Measurements from ENCODE around the gene ZBTB24. TPM values are rescaled to one million over a fixed set of nuclear protein-coding genes. Genes with fewer than 3 reads are reported as not detected.

The ZBTB24 gene
- total and polyA plus RNA-seq, 5 donors = 2.2 to 4.2 (median 3.4) TPM

DNA sequence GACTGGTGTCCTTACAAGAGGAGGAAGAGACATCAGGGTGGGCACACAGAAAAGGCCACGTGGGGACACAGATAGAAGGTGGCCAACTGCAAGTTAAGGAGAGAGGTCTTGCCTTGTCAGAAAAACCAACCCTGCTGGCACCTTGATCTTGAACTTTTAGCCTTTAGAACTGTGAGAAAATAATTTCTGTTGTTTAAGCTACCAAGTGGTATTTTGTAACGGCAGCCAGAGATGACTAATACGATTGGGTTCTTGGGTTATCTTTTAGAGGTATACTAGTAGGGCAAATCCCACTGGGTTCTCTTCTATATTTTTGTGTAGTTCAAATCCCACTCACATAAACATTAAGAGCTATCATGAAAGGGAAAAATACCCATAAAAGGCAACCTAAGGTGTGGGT lies 31.9 kb upstream of the ZBTB24 start:
- DNase-seq = no peak
- H3K9me3 ChIP-seq (ENCODE audit: control insufficient read depth, low read length) = no peaks in the 10 kb centered on the region
- peaks cover 3% of the 10 kb centered on the region for H3K4me1 ChIP-seq (ENCODE audit: control insufficient read depth, insufficient read depth, low read length)
- intact Hi-C loops (cut with DNase I) = no loop called here
- WGBS = 89% methylated on average over 3 of the region's 3 CpGs
- H3K27me3 ChIP-seq (ENCODE audit: control insufficient read depth, insufficient read depth) = no peaks in the 10 kb centered on the region
- no peak overlapping the region for H3K4me3 ChIP-seq (ENCODE audit: low read length)
- H3K27ac ChIP-seq (ENCODE audit: low read length) = no peak overlapping the region
- no peak for ATAC-seq

DNA sequence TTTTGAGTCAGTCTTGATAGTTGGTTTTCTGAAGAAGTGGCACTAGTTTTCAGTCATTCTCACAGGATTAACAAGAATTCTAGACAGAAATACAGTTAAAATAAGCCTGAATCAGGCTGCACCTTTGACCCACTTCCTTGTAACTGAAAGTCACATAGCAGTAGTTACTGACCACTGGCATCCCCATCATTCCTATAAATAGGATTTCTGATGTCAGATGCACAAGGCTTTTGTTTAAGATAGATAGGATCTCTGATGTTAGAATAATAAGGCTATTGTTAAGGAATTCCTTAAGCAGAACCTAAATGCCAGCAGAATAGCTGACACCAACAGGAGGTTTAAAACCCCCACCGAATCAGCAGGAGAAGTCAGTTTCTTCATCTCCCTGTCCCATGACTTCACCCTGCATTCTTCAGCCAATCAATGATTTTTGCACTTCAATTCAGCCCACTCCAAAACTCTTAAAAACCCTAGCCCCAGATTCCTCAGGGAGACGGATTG lies 30.6 kb upstream of the ZBTB24 start:
- ATAC-seq (peak in 1 of 2 donors; percentile 84), DNase-seq (no peak)
- Histone ChIP-seq H3K27ac (ENCODE audit: low read length) (peak overlapping the region; percentile 56), H3K4me3 (ENCODE audit: low read length) (no peak overlapping the region), H3K4me1 (ENCODE audit: control insufficient read depth, insufficient read depth, low read length) (peaks cover 3% of the 10 kb centered on the region), H3K9me3 (ENCODE audit: control insufficient read depth, low read length) (no peaks in the 10 kb centered on the region), H3K27me3 (ENCODE audit: control insufficient read depth, insufficient read depth) (no peaks in the 10 kb centered on the region)
- 54% methylated on average over 2 of the region's 2 CpGs for WGBS
- intact Hi-C loops (cut with DNase I) = no loop called here

DNA sequence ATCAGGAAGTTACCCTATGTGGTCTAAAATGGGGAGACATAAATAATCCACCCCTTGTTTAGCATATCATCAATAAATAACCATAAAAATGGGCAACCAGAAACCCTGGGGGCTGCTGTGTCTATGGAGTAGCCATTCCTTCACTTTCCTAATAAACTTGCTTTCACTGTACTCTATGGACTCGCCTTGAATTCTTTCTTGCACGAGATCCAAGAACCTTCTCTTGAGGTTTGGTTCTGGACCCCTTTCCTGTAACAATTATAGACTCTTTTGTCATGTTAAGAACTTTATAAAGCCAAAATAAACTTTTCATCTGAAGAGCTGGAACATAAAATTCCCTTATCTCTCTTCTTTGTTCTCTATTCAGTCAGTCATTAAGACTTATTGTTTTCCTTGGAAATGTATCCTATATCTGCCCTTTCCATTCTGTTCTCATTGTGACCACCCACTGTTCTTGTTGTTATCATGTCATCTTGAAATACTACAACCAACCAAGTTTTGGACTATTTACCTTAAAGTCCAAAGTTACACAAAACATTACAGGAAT lies 29.3 kb upstream of the ZBTB24 start:
- 47% methylated on average over 2 of the region's 2 CpGs for WGBS
- intact Hi-C loops (cut with DNase I) = no loop called here
- peak; percentile 79 to 88 for ATAC-seq
- Histone ChIP-seq H3K4me3 (ENCODE audit: low read length) (no peak overlapping the region), H3K27me3 (ENCODE audit: control insufficient read depth, insufficient read depth) (no peaks in the 10 kb centered on the region), H3K4me1 (ENCODE audit: control insufficient read depth, insufficient read depth, low read length) (peaks cover 3% of the 10 kb centered on the region), H3K9me3 (ENCODE audit: control insufficient read depth, low read length) (no peaks in the 10 kb centered on the region), H3K27ac (ENCODE audit: low read length) (no peak overlapping the region)
- no peak for DNase-seq

DNA sequence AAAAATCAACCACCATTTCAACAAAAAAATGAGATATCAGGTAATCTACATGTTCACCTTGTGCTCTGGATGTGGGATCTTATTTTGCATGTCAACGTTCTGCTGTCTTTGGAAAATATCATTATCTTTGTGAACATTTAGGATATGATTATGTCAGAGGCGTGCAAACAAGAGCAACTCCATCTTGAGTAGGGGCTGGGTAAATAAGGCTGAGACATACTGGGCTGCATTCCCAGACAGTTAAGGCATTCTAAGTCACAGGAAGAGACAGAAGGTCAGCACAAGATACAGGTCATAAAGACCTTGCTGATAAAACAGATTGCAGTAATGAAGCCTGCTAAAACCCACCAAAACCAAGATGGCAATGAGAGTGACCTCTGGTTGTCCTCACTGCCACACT lies 28.8 kb upstream of the ZBTB24 start:
- Histone ChIP-seq H3K27me3 (ENCODE audit: control insufficient read depth, insufficient read depth) (no peaks in the 10 kb centered on the region), H3K4me1 (ENCODE audit: control insufficient read depth, insufficient read depth, low read length) (peaks cover 3% of the 10 kb centered on the region), H3K4me3 (ENCODE audit: low read length) (no peak overlapping the region), H3K27ac (ENCODE audit: low read length) (no peak overlapping the region), H3K9me3 (ENCODE audit: control insufficient read depth, low read length) (no peaks in the 10 kb centered on the region)
- intact Hi-C loops (cut with DNase I) = no loop called here
- ATAC-seq (no peak), DNase-seq (no peak)
- 54% methylated on average over 2 of the region's 2 CpGs for WGBS

DNA sequence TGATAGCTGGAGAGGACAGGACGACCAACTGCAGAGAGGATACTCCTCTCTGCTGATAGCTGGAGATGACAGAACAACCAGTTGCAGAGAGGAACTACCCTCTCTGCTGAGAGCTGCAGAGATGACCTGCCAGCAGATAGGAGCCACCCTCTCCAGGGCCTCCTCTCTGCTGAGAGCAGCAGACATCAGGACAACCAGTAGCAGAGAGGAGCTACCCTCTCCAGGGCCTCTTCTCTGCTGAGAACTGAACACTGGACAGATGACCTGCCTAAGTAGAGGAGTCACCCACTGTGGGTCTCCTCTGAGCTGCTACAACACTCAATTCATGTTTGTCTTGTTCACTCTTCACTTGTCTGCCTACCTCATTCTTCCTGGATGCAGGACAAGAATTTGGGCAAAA lies 27.3 kb upstream of the ZBTB24 start:
- Histone ChIP-seq H3K9me3 (ENCODE audit: control insufficient read depth, low read length) (no peaks in the 10 kb centered on the region), H3K4me1 (ENCODE audit: control insufficient read depth, insufficient read depth, low read length) (peaks cover 3% of the 10 kb centered on the region), H3K4me3 (ENCODE audit: low read length) (no peak overlapping the region), H3K27ac (ENCODE audit: low read length) (no peak overlapping the region), H3K27me3 (ENCODE audit: control insufficient read depth, insufficient read depth) (no peaks in the 10 kb centered on the region)
- intact Hi-C loops (cut with DNase I) = no loop called here
- 65% methylated on average over 1 of the region's 1 CpG for WGBS
- no peak for ATAC-seq
- DNase-seq = no peak

DNA sequence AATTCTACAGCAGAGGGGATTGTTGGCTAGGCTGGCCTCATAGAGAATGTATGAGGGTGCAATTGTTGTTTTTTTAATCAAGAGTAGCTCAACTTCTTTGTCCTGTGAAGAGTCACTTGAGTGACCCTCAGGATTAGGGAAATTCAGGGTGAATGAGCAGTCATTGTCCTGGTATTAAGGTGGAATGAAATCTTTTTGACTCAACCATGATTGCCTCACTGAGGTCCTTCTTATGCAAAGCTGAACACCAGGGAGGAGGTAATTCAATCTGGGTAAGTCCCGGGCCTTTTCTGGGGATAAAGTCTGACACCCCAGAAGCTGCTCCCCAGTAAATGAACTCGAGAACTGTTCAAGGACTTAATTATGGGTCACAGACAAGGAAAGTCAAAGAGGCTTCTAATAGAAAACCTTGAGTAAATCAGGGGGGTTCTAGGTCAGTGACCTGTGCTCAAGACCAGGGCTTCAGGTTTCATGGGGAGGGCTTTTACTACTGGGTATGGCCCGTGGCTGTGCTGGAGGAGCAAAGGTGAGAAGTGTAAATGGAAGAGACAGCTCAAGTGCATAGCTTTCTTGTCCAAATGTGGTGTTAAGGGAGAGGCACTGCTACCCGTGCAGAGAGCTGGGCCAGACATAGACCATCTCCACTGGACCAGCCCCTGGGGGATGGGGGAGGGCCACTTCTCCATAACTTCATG lies 25.3 kb upstream of the ZBTB24 start:
- Histone ChIP-seq H3K4me1 (ENCODE audit: control insufficient read depth, insufficient read depth, low read length) (no peaks in the 10 kb centered on the region), H3K9me3 (ENCODE audit: control insufficient read depth, low read length) (no peaks in the 10 kb centered on the region), H3K27ac (ENCODE audit: low read length) (no peak overlapping the region), H3K27me3 (ENCODE audit: control insufficient read depth, insufficient read depth) (no peaks in the 10 kb centered on the region), H3K4me3 (ENCODE audit: low read length) (no peak overlapping the region)
- ATAC-seq = no peak
- 78% methylated on average over 4 of the region's 4 CpGs for WGBS
- DNase-seq = no peak
- intact Hi-C loops (cut with DNase I) = no loop called here

DNA sequence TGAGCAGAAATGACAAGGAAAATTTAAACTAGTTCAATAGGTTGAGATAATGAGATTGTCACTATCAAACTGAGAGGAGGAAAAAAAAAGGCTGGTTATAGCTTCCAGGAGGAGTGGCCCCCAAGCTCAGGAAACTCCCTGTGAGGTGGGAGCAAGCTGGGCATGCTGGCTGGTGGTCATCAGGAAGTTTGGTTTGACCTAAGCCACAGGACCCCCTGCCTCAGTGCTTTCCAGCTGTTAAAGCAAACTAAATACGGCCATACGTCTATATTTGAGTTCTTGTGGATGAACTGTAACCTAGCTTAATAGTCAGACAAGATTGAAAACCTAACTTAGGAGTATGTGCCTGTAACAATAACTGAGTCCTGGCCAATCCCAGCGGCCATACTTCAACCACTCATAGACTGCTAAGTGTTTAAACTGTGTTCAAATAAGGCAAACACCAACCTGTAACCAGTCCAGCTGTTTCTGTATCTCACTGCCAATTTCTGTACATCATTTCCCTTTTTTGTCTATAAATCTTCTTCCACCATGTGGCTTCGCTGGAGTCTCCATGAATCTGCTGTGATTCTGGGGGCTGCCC lies 24.6 kb upstream of the ZBTB24 start:
- ATAC-seq (no peak), DNase-seq (no peak)
- no peak overlapping the region for H3K27ac ChIP-seq (ENCODE audit: low read length)
- no peak overlapping the region for H3K4me3 ChIP-seq (ENCODE audit: low read length)
- no peaks in the 10 kb centered on the region for H3K27me3 ChIP-seq (ENCODE audit: control insufficient read depth, insufficient read depth)
- 77% methylated on average over 4 of the region's 4 CpGs for WGBS
- intact Hi-C loops (cut with DNase I) = no loop called here
- H3K9me3 ChIP-seq (ENCODE audit: control insufficient read depth, low read length) = no peaks in the 10 kb centered on the region
- no peaks in the 10 kb centered on the region for H3K4me1 ChIP-seq (ENCODE audit: control insufficient read depth, insufficient read depth, low read length)

DNA sequence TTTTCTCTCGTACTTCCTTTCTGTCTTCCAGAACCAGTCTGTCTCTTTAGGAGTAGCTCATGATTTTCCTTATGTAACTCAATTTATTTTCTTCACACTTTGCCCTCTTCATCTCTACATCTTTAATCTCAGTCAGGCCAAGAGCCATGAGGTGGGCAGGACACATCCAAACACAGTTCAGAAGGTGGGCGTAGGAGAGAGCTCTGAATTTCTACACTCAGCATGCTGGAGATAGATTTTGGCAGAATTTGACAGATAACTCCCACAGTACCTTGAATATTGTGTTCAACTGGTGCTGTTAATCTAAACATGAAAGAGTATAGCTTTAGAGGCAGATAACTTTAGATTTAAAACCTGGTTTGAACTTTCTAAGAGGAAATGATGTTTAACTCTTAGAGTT lies 23.8 kb upstream of the ZBTB24 start:
- Histone ChIP-seq H3K4me3 (ENCODE audit: low read length) (no peak overlapping the region), H3K27ac (ENCODE audit: low read length) (no peak overlapping the region), H3K27me3 (ENCODE audit: control insufficient read depth, insufficient read depth) (no peaks in the 10 kb centered on the region), H3K9me3 (ENCODE audit: control insufficient read depth, low read length) (no peaks in the 10 kb centered on the region), H3K4me1 (ENCODE audit: control insufficient read depth, insufficient read depth, low read length) (no peaks in the 10 kb centered on the region)
- no peak for DNase-seq
- no peak for ATAC-seq
- intact Hi-C loops (cut with DNase I) = no loop called here
- WGBS = 89% methylated on average over 2 of the region's 2 CpGs

DNA sequence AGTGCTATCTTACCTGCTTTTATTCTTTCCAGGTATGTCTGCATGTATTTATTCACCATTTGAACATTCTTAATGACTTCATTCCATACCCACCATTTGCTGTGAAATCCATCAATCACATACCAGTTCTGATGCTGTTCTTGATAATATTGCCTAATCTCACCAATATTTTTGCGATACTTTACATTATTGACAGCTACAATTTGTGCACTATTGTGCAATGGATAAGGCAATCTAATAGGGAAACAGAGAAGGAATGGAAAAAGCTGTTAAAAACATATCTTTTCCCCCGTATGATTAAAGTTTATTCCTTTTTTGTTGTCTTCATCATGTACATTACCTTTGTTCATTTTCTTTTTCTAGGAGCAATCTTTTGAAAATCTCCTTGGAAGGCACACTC lies 23.3 kb upstream of the ZBTB24 start:
- Histone ChIP-seq H3K4me1 (ENCODE audit: control insufficient read depth, insufficient read depth, low read length) (no peaks in the 10 kb centered on the region), H3K4me3 (ENCODE audit: low read length) (no peak overlapping the region), H3K9me3 (ENCODE audit: control insufficient read depth, low read length) (no peaks in the 10 kb centered on the region), H3K27ac (ENCODE audit: low read length) (no peak overlapping the region), H3K27me3 (ENCODE audit: control insufficient read depth, insufficient read depth) (no peaks in the 10 kb centered on the region)
- WGBS = 91% methylated on average over 2 of the region's 2 CpGs
- DNase-seq (no peak), ATAC-seq (no peak)
- intact Hi-C loops (cut with DNase I) = no loop called here

DNA sequence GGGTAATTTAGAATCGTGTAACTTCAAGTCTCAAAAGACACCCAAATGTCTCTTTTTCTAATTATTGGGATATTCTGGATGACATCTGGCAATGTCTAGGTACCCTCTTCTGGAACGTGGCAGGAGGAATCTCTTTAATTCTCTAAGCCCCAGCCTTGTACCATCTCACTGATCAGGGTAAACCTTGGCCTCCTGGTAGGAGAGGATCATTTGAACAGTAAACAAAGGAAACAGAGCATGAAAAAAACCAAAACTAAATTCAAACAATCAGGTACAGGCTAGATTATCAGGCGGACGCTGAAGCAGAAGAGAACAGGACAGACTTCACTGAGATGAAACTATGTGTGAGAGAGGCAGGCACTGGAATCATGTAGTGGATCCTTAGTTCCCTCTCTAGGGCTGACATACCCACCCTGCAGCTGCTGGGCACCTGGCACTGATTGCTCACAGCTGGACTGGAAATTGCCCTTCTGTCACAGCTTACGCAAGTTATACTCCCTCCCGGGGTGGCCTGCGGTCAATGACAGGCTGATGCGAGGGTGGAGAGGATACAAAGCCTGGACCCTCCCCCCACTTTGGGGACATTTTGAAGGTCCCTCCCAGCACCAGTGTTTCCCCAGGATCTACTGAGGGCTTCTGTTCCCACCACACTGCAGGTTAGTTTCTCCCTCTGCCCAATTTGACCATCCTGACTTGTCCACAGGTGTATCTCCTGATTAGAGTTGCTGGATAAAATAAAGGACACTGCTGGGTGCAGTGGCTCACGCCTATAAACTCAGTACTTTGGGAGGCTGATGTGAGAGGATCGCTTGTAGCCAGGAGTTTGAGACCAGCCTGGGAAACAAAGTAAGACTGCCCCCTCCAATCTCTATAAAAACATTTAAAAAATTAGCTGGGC lies 20.6 kb upstream of the ZBTB24 start:
- H3K4me1 ChIP-seq (ENCODE audit: control insufficient read depth, insufficient read depth, low read length) = no peaks in the 10 kb centered on the region
- intact Hi-C loops (cut with DNase I) = no loop called here
- ATAC-seq = no peak
- no peaks in the 10 kb centered on the region for H3K27me3 ChIP-seq (ENCODE audit: control insufficient read depth, insufficient read depth)
- H3K27ac ChIP-seq (ENCODE audit: low read length) = no peak overlapping the region
- 80% methylated on average over 10 of the region's 10 CpGs for WGBS
- no peaks in the 10 kb centered on the region for H3K9me3 ChIP-seq (ENCODE audit: control insufficient read depth, low read length)
- no peak overlapping the region for H3K4me3 ChIP-seq (ENCODE audit: low read length)
- DNase-seq = no peak

DNA sequence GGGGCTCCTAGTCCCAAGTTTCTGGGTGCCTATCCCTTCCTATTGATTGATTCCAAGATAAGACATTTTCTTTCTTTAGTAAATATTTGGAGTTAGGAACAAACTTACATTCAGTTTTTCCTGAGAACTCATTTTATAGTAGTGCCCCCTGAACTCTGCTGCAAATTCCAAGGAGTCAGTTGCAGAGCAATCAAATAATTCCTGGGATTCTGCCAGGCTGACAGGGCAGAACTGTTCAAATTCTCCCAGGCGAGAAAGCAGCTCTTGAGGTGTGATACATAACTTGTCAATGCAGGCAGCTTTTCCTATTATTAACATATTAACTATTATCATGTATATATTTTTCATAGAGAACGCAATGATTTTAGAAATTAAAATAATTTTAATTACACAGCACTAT lies 15.9 kb upstream of the ZBTB24 start:
- Histone ChIP-seq H3K27me3 (ENCODE audit: control insufficient read depth, insufficient read depth) (no peaks in the 10 kb centered on the region), H3K9me3 (ENCODE audit: control insufficient read depth, low read length) (no peaks in the 10 kb centered on the region), H3K4me1 (ENCODE audit: control insufficient read depth, insufficient read depth, low read length) (no peaks in the 10 kb centered on the region), H3K4me3 (ENCODE audit: low read length) (no peak overlapping the region), H3K27ac (ENCODE audit: low read length) (no peak overlapping the region)
- ATAC-seq (no peak), DNase-seq (no peak)
- intact Hi-C loops (cut with DNase I) = no loop called here
- 85% methylated on average over 2 of the region's 2 CpGs for WGBS
